GM12864 (cell line): ENCODE measurements around the gene SORL1.
"Not testable (repeated sequence)": the region's sequence is repeated elsewhere in the genome, so short reads cannot be mapped to it uniquely, and the experiment has no call there.

Source experiments
- DNase-seq: peaks from one replicate; pipeline ENCODE4 v3.0.0-alpha.2; 2011; ENCODE audit warnings: low read depth
- H3K4me3 ChIP-seq: 2 replicates; pipeline ENCODE4 v1.5.1; 2011; ENCODE audit warnings: mild to moderate bottlenecking, low read depth, low read length, control low read depth
- TF ChIP-seq, protein P1 (sequence below): IDR thresholded peaks from 2 replicates; pipeline ENCODE4 v1.5.1; 2011; ENCODE audit warnings: low read depth, mild to moderate bottlenecking, moderate library complexity, low read length, control low read depth, inconsistent platforms; ENCODE audit errors: missing control alignments

The SORL1 gene

DNA sequence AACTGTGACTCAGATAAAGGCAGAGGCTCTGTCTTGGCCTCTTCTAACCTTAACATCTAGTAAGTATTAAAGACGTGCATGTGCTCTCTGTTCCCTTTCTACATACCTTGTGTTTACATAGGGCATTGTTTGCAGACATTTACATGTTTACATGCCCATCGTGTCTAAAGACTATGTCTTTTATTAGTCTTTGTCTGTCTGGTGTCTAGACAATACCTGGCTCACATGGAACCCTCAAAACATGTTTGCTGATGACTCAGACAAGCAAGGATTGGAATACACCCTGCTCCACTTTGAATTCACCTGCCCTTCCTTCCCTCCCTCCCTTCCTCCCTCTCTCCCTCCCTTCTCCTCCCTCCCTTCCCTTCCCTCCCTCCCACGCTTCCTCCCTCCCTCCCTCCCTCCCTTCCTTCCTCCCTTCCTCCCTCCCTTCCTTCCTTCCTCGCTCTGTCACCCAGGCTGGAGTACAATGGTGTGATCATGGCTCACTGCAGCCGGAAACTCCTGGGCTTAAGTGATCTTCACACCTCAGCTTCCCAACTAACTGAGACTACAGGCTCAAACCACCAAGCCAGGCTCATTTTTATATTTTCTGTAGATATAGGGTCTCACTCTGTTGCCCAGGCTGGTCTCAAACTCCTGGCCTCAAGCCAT, 24.4 kb downstream of the SORL1 start:
- DNase-seq = no peak
- H3K4me3 ChIP-seq = no peak overlapping the region
- TF ChIP-seq, protein P1, sequence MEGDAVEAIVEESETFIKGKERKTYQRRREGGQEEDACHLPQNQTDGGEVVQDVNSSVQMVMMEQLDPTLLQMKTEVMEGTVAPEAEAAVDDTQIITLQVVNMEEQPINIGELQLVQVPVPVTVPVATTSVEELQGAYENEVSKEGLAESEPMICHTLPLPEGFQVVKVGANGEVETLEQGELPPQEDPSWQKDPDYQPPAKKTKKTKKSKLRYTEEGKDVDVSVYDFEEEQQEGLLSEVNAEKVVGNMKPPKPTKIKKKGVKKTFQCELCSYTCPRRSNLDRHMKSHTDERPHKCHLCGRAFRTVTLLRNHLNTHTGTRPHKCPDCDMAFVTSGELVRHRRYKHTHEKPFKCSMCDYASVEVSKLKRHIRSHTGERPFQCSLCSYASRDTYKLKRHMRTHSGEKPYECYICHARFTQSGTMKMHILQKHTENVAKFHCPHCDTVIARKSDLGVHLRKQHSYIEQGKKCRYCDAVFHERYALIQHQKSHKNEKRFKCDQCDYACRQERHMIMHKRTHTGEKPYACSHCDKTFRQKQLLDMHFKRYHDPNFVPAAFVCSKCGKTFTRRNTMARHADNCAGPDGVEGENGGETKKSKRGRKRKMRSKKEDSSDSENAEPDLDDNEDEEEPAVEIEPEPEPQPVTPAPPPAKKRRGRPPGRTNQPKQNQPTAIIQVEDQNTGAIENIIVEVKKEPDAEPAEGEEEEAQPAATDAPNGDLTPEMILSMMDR = no peak

DNA sequence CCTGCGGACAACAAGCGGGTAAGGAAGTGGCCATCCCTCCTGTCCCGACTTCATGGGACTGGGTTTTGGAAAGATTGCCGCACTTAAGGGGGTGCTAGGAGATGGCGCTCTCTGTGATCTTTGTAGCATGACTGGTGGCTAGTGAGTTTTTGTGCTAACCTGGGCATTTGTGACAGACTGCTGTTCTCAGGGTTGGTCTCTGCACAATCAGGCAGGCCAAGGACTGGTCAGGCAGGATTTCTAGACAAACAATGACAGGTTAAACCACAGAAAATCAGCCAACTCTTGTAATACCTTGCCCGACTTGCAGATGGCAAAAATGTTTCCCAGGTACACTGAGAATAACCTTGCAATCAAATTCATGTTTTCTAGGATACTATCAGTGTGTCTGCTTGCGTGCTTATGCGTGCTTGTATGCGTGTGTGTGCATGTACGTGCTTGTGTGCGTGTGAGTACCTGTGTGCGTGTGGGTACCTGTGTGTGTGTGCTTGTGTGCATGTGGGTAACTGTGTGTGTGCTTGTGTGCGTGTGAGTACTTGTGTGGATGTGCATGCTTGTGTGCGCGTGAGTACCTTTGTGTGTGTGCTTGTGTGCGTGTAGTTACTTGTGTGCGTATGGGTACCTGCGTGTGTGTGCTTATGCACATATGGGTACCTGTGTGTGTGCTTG, 26.2 kb downstream of the SORL1 start:
- no peak overlapping the region for H3K4me3 ChIP-seq
- TF ChIP-seq, protein P1 = no peak
- DNase-seq = no peak

DNA sequence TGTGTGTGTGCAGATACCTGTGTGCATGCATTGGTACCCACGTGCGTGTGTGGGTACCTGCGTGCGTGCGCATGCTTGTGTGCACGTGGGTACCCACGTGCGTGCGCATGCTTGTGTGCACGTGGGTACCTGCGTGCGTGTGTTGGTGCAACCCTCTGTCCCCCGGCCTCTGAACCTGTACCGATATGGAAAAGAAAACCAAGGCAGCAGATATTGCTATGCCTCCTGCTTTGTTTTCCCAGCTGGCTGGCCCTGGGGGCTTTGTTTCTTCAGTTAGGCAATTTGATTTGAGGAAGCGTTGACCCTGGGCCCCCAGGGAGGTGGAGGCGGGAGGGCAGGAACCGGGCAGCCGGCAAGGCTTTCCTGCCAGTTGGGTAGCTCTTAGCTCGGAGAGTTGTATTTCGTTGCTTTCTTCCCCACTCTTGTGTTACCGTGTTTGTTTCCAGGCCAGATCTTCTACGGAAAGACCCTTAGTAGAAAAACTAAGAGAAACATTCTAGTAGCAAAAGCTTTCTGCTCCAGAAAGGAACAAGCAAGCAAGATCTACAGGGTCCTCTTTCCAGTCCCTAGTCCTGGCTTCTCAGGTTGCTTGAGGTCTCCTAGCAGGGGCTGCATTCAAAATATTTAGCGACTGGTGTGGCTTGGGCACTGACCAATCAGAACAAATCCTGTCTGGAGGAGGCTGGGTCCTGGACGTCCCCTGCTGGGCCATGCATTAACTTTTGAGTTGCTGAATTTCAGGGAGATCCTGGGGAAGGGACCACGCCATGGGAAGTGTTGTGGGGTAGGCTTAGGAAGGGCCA, 27.0 kb downstream of the SORL1 start:
- no peak for DNase-seq
- TF ChIP-seq, protein P1 = no peak
- no peak overlapping the region for H3K4me3 ChIP-seq

DNA sequence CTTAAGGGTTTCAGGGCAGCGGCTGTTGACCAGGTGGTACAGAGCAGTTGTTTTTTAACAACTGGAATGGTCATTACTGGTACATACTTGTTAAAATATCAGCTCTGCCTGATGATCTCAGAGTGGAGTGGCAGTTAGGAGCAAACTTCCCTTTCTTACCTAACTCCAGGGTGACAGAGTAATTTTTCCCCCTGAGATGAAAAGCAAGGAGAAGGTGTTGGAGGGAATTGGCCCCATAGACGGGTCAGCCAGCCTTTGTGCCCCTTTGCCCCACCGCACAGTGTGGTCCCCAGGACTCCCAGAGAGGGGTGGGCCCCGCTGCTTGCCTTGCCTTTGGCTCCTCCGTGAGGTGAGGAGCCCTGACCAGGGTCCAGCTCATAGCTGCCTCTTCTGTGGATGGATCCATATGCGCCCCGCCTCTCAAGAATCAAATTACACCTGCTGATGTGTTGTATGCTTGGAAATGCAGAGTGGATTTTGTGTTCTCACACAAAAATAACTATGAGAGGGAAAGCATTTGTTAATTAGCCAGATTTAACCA, 27.7 kb downstream of the SORL1 start:
- TF ChIP-seq, protein P1 = no peak
- DNase-seq = no peak

DNA sequence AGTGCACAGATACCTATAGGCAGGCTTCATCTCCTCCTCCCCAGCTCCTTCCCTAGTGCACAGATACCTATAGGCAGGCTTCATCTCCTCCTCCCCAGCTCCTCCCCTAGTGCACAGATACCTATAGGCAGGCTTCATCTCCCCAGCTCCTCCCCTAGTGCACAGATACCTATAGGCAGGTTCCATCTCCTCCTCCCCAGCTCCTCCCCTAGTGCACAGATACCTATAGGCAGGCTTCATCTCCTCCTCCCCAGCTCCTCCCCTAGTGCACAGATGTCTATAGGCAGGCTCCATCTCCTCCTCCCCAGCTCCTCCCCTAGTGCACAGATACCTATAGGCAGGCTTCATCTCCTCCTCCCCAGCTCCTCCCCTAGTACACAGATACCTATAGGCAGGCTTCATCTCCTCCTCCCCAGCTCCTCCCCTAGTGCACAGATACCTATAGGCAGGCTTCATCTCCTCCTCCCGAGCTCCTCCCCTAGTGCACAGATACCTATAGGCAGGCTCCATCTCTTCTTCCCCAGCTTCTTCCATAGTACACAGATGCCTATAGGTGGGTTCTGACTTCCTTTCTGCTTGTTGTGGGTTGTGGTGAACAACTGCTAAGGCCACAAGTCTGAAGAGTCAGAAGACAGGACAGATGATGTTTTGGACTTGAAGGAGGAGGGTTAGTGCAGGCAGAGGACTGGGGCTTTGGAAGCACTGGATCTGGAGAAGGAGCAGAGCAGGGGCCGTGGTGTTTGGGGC, 29.5 kb downstream of the SORL1 start:
- peak overlapping the region; percentile 14 for H3K4me3 ChIP-seq
- DNase-seq = not testable (repeated sequence)

More for the DNA sequence above, 27.7 kb downstream of the SORL1 start:
- no peak overlapping the region for H3K4me3 ChIP-seq

DNA sequence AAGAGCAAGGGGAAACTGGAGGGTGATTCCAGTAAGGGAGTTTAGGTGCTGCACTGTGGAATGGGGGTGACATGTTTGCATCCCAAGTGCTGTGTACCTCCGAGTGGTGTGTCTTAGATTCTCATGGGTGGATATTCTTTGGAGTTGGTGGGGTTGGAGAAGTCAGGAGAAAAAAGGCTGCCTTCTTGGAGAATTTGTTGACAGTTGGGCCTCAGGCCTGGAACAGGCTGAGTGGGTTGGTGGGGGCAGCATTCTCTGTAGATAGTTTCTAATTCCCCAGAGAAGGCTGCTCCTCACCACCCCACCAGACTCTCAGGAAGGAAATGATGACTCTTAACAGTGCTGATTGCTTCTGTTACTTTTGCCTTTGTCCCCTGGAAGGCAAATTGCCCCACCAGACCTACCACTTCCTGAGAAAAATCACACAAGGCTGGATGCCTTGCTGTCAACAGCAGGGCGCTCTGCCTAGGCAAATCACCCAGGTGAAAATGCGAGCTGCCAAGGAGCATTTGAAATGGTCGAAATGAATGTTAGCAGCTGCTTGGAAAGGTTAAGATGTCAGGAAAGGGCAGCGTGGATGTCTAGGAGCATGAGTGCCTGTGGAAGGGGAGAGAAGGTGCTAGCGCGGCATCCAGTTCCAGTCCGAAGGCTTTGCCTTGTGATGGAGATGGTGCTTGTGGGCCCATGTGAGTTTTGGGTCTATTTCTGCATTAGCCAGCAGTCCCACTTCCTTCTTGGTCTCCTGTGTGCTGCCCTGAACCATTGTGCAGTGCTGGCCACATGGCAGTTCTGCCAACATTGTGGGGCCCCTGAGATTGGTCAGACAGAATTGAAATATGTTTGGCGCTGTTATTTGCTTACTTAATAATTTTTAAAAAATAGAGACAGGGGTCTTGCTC, 30.4 kb downstream of the SORL1 start:
- no peak for DNase-seq
- peak overlapping the region; percentile 14 for H3K4me3 ChIP-seq
- TF ChIP-seq, protein P1 = no peak
